ENCODE results near the gene TMEM145. TPM values are rescaled to one million over a fixed set of nuclear protein-coding genes. Genes with fewer than 3 reads are reported as not detected.

Gene TMEM145
- total RNA-seq, 1 experiment from 2014 or later: 1.2 TPM

GRCh38 chr19:42367929-42368328 lies 54.8 kb downstream of the TMEM145 start:
- TF ChIP-seq, protein P1, sequence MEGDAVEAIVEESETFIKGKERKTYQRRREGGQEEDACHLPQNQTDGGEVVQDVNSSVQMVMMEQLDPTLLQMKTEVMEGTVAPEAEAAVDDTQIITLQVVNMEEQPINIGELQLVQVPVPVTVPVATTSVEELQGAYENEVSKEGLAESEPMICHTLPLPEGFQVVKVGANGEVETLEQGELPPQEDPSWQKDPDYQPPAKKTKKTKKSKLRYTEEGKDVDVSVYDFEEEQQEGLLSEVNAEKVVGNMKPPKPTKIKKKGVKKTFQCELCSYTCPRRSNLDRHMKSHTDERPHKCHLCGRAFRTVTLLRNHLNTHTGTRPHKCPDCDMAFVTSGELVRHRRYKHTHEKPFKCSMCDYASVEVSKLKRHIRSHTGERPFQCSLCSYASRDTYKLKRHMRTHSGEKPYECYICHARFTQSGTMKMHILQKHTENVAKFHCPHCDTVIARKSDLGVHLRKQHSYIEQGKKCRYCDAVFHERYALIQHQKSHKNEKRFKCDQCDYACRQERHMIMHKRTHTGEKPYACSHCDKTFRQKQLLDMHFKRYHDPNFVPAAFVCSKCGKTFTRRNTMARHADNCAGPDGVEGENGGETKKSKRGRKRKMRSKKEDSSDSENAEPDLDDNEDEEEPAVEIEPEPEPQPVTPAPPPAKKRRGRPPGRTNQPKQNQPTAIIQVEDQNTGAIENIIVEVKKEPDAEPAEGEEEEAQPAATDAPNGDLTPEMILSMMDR (conservative IDR thresholded peaks at IDR 0.05): no peak
- TF ChIP-seq EZH2 (IDR thresholded peaks at IDR 0.05; ENCODE audit: low read depth): no peak
- Histone ChIP-seq H3K4me3 (no peak overlapping the region), H2AFZ (no peak overlapping the region), H3F3A (ENCODE audit: insufficient read depth, low read depth) (no peaks in the 10 kb centered on the region), H3K27me3 (ENCODE audit: insufficient read depth, low read depth) (no peaks in the 10 kb centered on the region), H3K4me2 (no peak overlapping the region), H4K20me1 (ENCODE audit: insufficient read depth) (no peaks in the 10 kb centered on the region), H3K27ac (no peak overlapping the region), H3K9me2 (ENCODE audit: insufficient read depth) (no peaks in the 10 kb centered on the region), H3K79me2 (ENCODE audit: low read depth) (no peaks in the 10 kb centered on the region), H3K9me3 (ENCODE audit: insufficient read depth, low read depth) (no peaks in the 10 kb centered on the region; the same call in 1 of the 2 replicates), H3K4me1 (replicated peaks; ENCODE audit: insufficient read depth) (no peaks in the 10 kb centered on the region), H3K36me3 (ENCODE audit: low read depth) (no peaks in the 10 kb centered on the region)
- BruUV-seq (replicated peaks): no TSS peak
- no peak for DNase-seq
- ChIA-PET POLR2A (ENCODE audit: unreplicated experiment) (no interaction called here), CTCF (interaction anchor here (0.6 to 1.1 kb wide), 2 partner anchors 11 to 69 kb away, joined by 5 to 12 read pairs; no protein-coding TSS in a partner anchor)
- intact Hi-C loops (cut with micrococcal nuclease; ENCODE audit: unreplicated experiment): no loop called here

GRCh38 chr19:42368360-42368759 lies 55.3 kb downstream of the TMEM145 start:
- no peak overlapping the region for H3K27ac ChIP-seq
- H3K9me2 ChIP-seq (ENCODE audit: insufficient read depth): no peaks in the 10 kb centered on the region
- no peaks in the 10 kb centered on the region for H3F3A ChIP-seq (ENCODE audit: insufficient read depth, low read depth)
- POLR2A ChIA-PET (ENCODE audit: unreplicated experiment): no interaction called here
- no TSS peak for BruUV-seq (replicated peaks)
- intact Hi-C loops (cut with micrococcal nuclease; ENCODE audit: unreplicated experiment): no loop called here
- H3K4me3 ChIP-seq: no peak overlapping the region
- no peaks in the 10 kb centered on the region for H3K4me1 ChIP-seq (replicated peaks; ENCODE audit: insufficient read depth)
- H2AFZ ChIP-seq: no peak overlapping the region
- no peaks in the 10 kb centered on the region for H4K20me1 ChIP-seq (ENCODE audit: insufficient read depth)
- no peak overlapping the region for H3K4me2 ChIP-seq
- TF ChIP-seq EZH2 (IDR thresholded peaks at IDR 0.05; ENCODE audit: low read depth): no peak
- TF ChIP-seq, protein P1 (conservative IDR thresholded peaks at IDR 0.05): no peak
- H3K36me3 ChIP-seq (ENCODE audit: low read depth): no peaks in the 10 kb centered on the region
- no peaks in the 10 kb centered on the region for H3K27me3 ChIP-seq (ENCODE audit: insufficient read depth, low read depth)
- no peak for DNase-seq
- CTCF ChIA-PET: interaction anchor here (1.1 kb wide), 1 partner anchor 10 kb away, joined by 12 read pairs; no protein-coding TSS in a partner anchor
- H3K9me3 ChIP-seq (ENCODE audit: insufficient read depth, low read depth): no peaks in the 10 kb centered on the region; the same call in 1 of the 2 replicates
- H3K79me2 ChIP-seq (ENCODE audit: low read depth): no peaks in the 10 kb centered on the region

DNA sequence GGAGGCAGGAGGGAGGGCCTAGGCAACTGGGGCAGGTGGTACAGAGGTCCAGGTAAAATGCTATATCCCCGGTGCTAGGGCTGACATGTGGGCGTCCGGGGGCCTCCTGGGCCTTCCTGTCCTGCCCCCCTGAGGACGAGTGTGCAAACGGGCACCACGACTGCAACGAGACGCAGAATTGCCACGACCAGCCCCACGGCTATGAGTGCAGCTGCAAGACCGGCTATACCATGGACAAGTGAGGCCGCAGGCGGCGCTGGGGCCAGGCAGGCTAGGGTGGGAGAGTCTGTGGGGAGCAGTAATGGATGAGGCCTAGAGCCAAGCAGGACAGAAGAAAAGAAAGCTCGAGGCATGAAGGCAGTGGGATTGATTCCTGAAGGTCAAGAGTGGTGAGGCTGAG lies 55.7 kb downstream of the TMEM145 start:
- Histone ChIP-seq H3K27ac (no peak overlapping the region), H4K20me1 (ENCODE audit: insufficient read depth) (no peaks in the 10 kb centered on the region), H3K9me3 (ENCODE audit: insufficient read depth, low read depth) (no peaks in the 10 kb centered on the region; the same call in 1 of the 2 replicates), H3K36me3 (ENCODE audit: low read depth) (no peaks in the 10 kb centered on the region), H3K27me3 (ENCODE audit: insufficient read depth, low read depth) (no peaks in the 10 kb centered on the region), H3K4me1 (replicated peaks; ENCODE audit: insufficient read depth) (no peaks in the 10 kb centered on the region), H3K4me3 (no peak overlapping the region), H3K9me2 (ENCODE audit: insufficient read depth) (no peaks in the 10 kb centered on the region), H2AFZ (no peak overlapping the region), H3K79me2 (ENCODE audit: low read depth) (no peaks in the 10 kb centered on the region), H3K4me2 (no peak overlapping the region), H3F3A (ENCODE audit: insufficient read depth, low read depth) (no peaks in the 10 kb centered on the region)
- CTCF ChIA-PET: interaction anchor here (1.1 kb wide), 1 partner anchor 10 kb away, joined by 12 read pairs; no protein-coding TSS in a partner anchor
- no TSS peak for BruUV-seq (replicated peaks)
- POLR2A ChIA-PET (ENCODE audit: unreplicated experiment): no interaction called here
- intact Hi-C loops (cut with micrococcal nuclease; ENCODE audit: unreplicated experiment): no loop called here
- TF ChIP-seq, protein P1 (conservative IDR thresholded peaks at IDR 0.05): no peak
- TF ChIP-seq EZH2 (IDR thresholded peaks at IDR 0.05; ENCODE audit: low read depth): no peak
- no peak for DNase-seq

Measured in PC-9 (cell line).